ENCODE data around the gene CFAP46.

CFAP46 gene

GRCh38 chr10:132872658-132873057 is 69.7 kb downstream of the CFAP46 start:
- no peaks in the 10 kb centered on the region for H3K36me3 ChIP-seq (ENCODE audit: insufficient read depth, low read length)
- H4K20me1 ChIP-seq (ENCODE audit: insufficient read depth, low read length, poor library complexity, severe bottlenecking) = no peaks in the 10 kb centered on the region
- H3K4me1 ChIP-seq (ENCODE audit: insufficient read depth, low read length, poor library complexity, severe bottlenecking) = peaks cover 6% of the 10 kb centered on the region
- H3K79me2 ChIP-seq (ENCODE audit: insufficient read depth, low read length) = no peaks in the 10 kb centered on the region
- H3K4me2 ChIP-seq (ENCODE audit: low read depth, low read length, poor library complexity, severe bottlenecking) = no peak overlapping the region
- no peaks in the 10 kb centered on the region for H3K9me3 ChIP-seq (ENCODE audit: insufficient read depth, low read depth, low read length)
- TF ChIP-seq EZH2phosphoT487 (IDR thresholded peaks at IDR 0.05; ENCODE audit: borderline replicate concordance) (no peak), CTCF (conservative IDR thresholded peaks at IDR 0.05; ENCODE audit: low read length) (no peak)
- no peaks in the 10 kb centered on the region for H3F3A ChIP-seq (ENCODE audit: low read depth)
- H3K9ac ChIP-seq (ENCODE audit: low read depth, low read length, poor library complexity, severe bottlenecking) = no peak overlapping the region
- H3K27me3 ChIP-seq (ENCODE audit: insufficient read depth, low read length, poor library complexity, severe bottlenecking) = no peaks in the 10 kb centered on the region
- no peaks in the 10 kb centered on the region for H3K9me2 ChIP-seq (replicated peaks; ENCODE audit: low read depth, low read length)
- H2AFZ ChIP-seq (ENCODE audit: low read length) = no peak overlapping the region
- H3K4me3 ChIP-seq (ENCODE audit: low read length, poor library complexity, severe bottlenecking) = no peak overlapping the region

DNA sequence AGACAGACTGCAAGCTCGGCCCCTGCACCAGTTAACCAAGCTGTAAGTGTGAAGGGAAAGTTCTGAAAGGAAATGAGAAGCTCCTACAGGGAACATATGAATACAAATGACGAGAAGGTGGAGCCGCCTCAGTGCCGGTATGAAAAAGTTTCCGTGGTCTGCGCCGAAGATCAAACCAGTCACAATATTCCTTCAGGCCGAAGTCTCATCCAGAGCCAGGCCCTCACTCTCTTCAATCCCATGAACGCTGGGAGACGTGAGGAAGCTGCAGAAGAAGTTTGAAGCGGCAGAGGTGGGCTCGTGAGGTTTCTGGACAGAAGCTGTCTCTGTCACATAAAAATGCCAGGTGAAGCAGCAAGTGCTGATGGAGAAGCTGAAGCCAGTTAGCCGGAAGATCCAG is 71.9 kb downstream of the CFAP46 start:
- TF ChIP-seq CTCF (conservative IDR thresholded peaks at IDR 0.05; ENCODE audit: low read length) (no peak), EZH2phosphoT487 (IDR thresholded peaks at IDR 0.05; ENCODE audit: borderline replicate concordance) (no peak)
- Histone ChIP-seq H3K9ac (ENCODE audit: low read depth, low read length, poor library complexity, severe bottlenecking) (no peak overlapping the region), H3K4me2 (ENCODE audit: low read depth, low read length, poor library complexity, severe bottlenecking) (no peak overlapping the region), H3K4me1 (ENCODE audit: insufficient read depth, low read length, poor library complexity, severe bottlenecking) (peaks cover 8% of the 10 kb centered on the region), H3F3A (ENCODE audit: low read depth) (no peaks in the 10 kb centered on the region), H4K20me1 (ENCODE audit: insufficient read depth, low read length, poor library complexity, severe bottlenecking) (no peaks in the 10 kb centered on the region), H2AFZ (ENCODE audit: low read length) (no peak overlapping the region), H3K79me2 (ENCODE audit: insufficient read depth, low read length) (no peaks in the 10 kb centered on the region), H3K4me3 (ENCODE audit: low read length, poor library complexity, severe bottlenecking) (no peak overlapping the region), H3K9me2 (replicated peaks; ENCODE audit: low read depth, low read length) (no peaks in the 10 kb centered on the region), H3K27me3 (ENCODE audit: insufficient read depth, low read length, poor library complexity, severe bottlenecking) (no peaks in the 10 kb centered on the region), H3K9me3 (ENCODE audit: insufficient read depth, low read depth, low read length) (no peaks in the 10 kb centered on the region), H3K36me3 (ENCODE audit: insufficient read depth, low read length) (no peaks in the 10 kb centered on the region)

- Histone ChIP-seq H3K36me3 (ENCODE audit: insufficient read depth, low read length) (no peaks in the 10 kb centered on the region), H3K4me1 (ENCODE audit: insufficient read depth, low read length, poor library complexity, severe bottlenecking) (peaks cover 16% of the 10 kb centered on the region), H2AFZ (ENCODE audit: low read length) (no peak overlapping the region), H3F3A (ENCODE audit: low read depth) (no peaks in the 10 kb centered on the region), H3K9me3 (ENCODE audit: insufficient read depth, low read depth, low read length) (no peaks in the 10 kb centered on the region), H3K79me2 (ENCODE audit: insufficient read depth, low read length) (no peaks in the 10 kb centered on the region), H3K9ac (ENCODE audit: low read depth, low read length, poor library complexity, severe bottlenecking) (no peak overlapping the region), H3K4me2 (ENCODE audit: low read depth, low read length, poor library complexity, severe bottlenecking) (no peak overlapping the region), H4K20me1 (ENCODE audit: insufficient read depth, low read length, poor library complexity, severe bottlenecking) (no peaks in the 10 kb centered on the region), H3K27me3 (ENCODE audit: insufficient read depth, low read length, poor library complexity, severe bottlenecking) (no peaks in the 10 kb centered on the region), H3K4me3 (ENCODE audit: low read length, poor library complexity, severe bottlenecking) (no peak overlapping the region), H3K9me2 (replicated peaks; ENCODE audit: low read depth, low read length) (no peaks in the 10 kb centered on the region)
- TF ChIP-seq CTCF (conservative IDR thresholded peaks at IDR 0.05; ENCODE audit: low read length) (no peak), EZH2phosphoT487 (IDR thresholded peaks at IDR 0.05; ENCODE audit: borderline replicate concordance) (no peak)
Measured at GRCh38 chr10:132869621-132870020, 72.7 kb downstream of the CFAP46 start.
